NT2/D1 (cell line): Measurements from ENCODE around the gene GPC6.

Source experiments
- DNase-seq: peaks from one replicate; pipeline ENCODE4 v3.0.0-alpha.2; 2011; ENCODE audit warnings: low read depth, low spot score
- H3K27me3 ChIP-seq: 2 replicates; pipeline ENCODE4 v1.6.0; 2011; ENCODE audit warnings: mild to moderate bottlenecking; ENCODE audit not compliant: insufficient read length, insufficient read depth
- H3K36me3 ChIP-seq: 2 replicates; pipeline ENCODE4 v1.6.1; 2011; ENCODE audit warnings: mild to moderate bottlenecking, low read length, mixed read lengths; ENCODE audit not compliant: insufficient read depth, insufficient read length
- H3K4me1 ChIP-seq: 2 replicates; pipeline ENCODE4 v1.5.1; 2011; ENCODE audit not compliant: insufficient read depth, insufficient read length
- H3K4me3 ChIP-seq: 2 replicates; pipeline ENCODE4 v1.5.1; 2011; ENCODE audit warnings: low read depth; ENCODE audit not compliant: insufficient read length
- H3K9ac ChIP-seq: 2 replicates; pipeline ENCODE4 v1.6.0; 2011; ENCODE audit warnings: low read depth; ENCODE audit not compliant: insufficient read length
- H3K9me3 ChIP-seq: 2 replicates; pipeline ENCODE4 v1.5.1; 2011; ENCODE audit warnings: mild to moderate bottlenecking, low read length; ENCODE audit not compliant: insufficient read depth
- SUZ12 ChIP-seq: IDR thresholded peaks from 2 replicates; pipeline ENCODE4 v1.6.1; 2011; ENCODE audit not compliant: insufficient read length, insufficient read depth; ENCODE audit errors: extremely low read depth
- YY1 ChIP-seq: IDR thresholded peaks from 2 replicates; pipeline ENCODE4 v1.6.1; 2011; ENCODE audit not compliant: insufficient read length, insufficient read depth
- ZNF274 ChIP-seq: IDR thresholded peaks from 2 replicates; pipeline ENCODE4 v1.6.1; 2011; ENCODE audit warnings: mild to moderate bottlenecking, low read depth, low read length

GPC6 gene

GRCh38 chr13:93361703-93362102 is 135.1 kb downstream of the GPC6 start:
- H3K36me3 ChIP-seq, result no peaks in the 10 kb centered on the region
- no peak for DNase-seq
- H3K27me3 ChIP-seq, result no peaks in the 10 kb centered on the region
- H3K9ac ChIP-seq, result no peak overlapping the region
- H3K9me3 ChIP-seq, result no peaks in the 10 kb centered on the region
- no peaks in the 10 kb centered on the region for H3K4me1 ChIP-seq
- H3K4me3 ChIP-seq, result no peak overlapping the region
- TF ChIP-seq YY1 (no peak), ZNF274 (no peak), SUZ12 (no peak)

GRCh38 chr13:93364166-93364565 is 137.6 kb downstream of the GPC6 start:
- no peaks in the 10 kb centered on the region for H3K27me3 ChIP-seq
- no peaks in the 10 kb centered on the region for H3K4me1 ChIP-seq
- no peak overlapping the region for H3K9ac ChIP-seq
- DNase-seq, result no peak
- H3K9me3 ChIP-seq, result no peaks in the 10 kb centered on the region
- H3K36me3 ChIP-seq, result no peaks in the 10 kb centered on the region
- H3K4me3 ChIP-seq, result no peak overlapping the region
- TF ChIP-seq SUZ12 (no peak), ZNF274 (no peak), YY1 (no peak)

- DNase-seq, result no peak
- no peak for TF ChIP-seq SUZ12
- no peak for TF ChIP-seq YY1
- TF ChIP-seq ZNF274, result no peak
- Histone ChIP-seq H3K4me1 (no peaks in the 10 kb centered on the region), H3K27me3 (no peaks in the 10 kb centered on the region), H3K9me3 (no peaks in the 10 kb centered on the region), H3K4me3 (no peak overlapping the region), H3K36me3 (no peaks in the 10 kb centered on the region), H3K9ac (no peak overlapping the region)
Observed at GRCh38 chr13:93368296-93368695, 141.7 kb downstream of the GPC6 start.

- Histone ChIP-seq H3K9ac (no peak overlapping the region), H3K9me3 (no peaks in the 10 kb centered on the region), H3K36me3 (no peaks in the 10 kb centered on the region), H3K4me3 (no peak overlapping the region), H3K4me1 (no peaks in the 10 kb centered on the region), H3K27me3 (no peaks in the 10 kb centered on the region)
- TF ChIP-seq ZNF274, result no peak
- TF ChIP-seq SUZ12, result no peak
- TF ChIP-seq YY1, result no peak
- no peak for DNase-seq
Observed at GRCh38 chr13:93368718-93369117, 142.1 kb downstream of the GPC6 start.

GRCh38 chr13:93372856-93373255 is 146.2 kb downstream of the GPC6 start:
- no peak for DNase-seq
- Histone ChIP-seq H3K9ac (no peak overlapping the region), H3K4me3 (no peak overlapping the region), H3K9me3 (no peaks in the 10 kb centered on the region), H3K27me3 (no peaks in the 10 kb centered on the region), H3K4me1 (no peaks in the 10 kb centered on the region), H3K36me3 (no peaks in the 10 kb centered on the region)
- TF ChIP-seq YY1 (no peak), ZNF274 (no peak), SUZ12 (no peak)

- no peaks in the 10 kb centered on the region for H3K27me3 ChIP-seq
- TF ChIP-seq SUZ12 (no peak), YY1 (no peak), ZNF274 (no peak)
- no peaks in the 10 kb centered on the region for H3K4me1 ChIP-seq
- no peaks in the 10 kb centered on the region for H3K9me3 ChIP-seq
- H3K36me3 ChIP-seq, result no peaks in the 10 kb centered on the region
- no peak for DNase-seq
- no peak overlapping the region for H3K4me3 ChIP-seq
- H3K9ac ChIP-seq, result no peak overlapping the region
Observed at GRCh38 chr13:93375491-93375890, 148.9 kb downstream of the GPC6 start.

GRCh38 chr13:93377196-93377595 is 150.6 kb downstream of the GPC6 start:
- Histone ChIP-seq H3K4me3 (no peak overlapping the region), H3K9me3 (no peaks in the 10 kb centered on the region), H3K4me1 (no peaks in the 10 kb centered on the region), H3K27me3 (no peaks in the 10 kb centered on the region), H3K9ac (no peak overlapping the region), H3K36me3 (no peaks in the 10 kb centered on the region)
- TF ChIP-seq YY1, result no peak
- no peak for TF ChIP-seq SUZ12
- TF ChIP-seq ZNF274, result no peak
- DNase-seq, result no peak

GRCh38 chr13:93378184-93378583 is 151.6 kb downstream of the GPC6 start:
- Histone ChIP-seq H3K9me3 (no peaks in the 10 kb centered on the region), H3K27me3 (no peaks in the 10 kb centered on the region), H3K9ac (no peak overlapping the region), H3K4me1 (no peaks in the 10 kb centered on the region), H3K36me3 (no peaks in the 10 kb centered on the region), H3K4me3 (no peak overlapping the region)
- no peak for DNase-seq
- TF ChIP-seq SUZ12 (no peak), YY1 (no peak), ZNF274 (no peak)
